ENCODE measurements around the gene PJVK.
"Not testable (repeated sequence)": the region's sequence is repeated elsewhere in the genome, so short reads cannot be mapped to it uniquely, and the experiment has no call there.

PJVK gene

GRCh38 chr2:178436662-178437061, 14.5 kb upstream of the PJVK start:
- DNase-seq: no peak

GRCh38 chr2:178441426-178441825, 9.8 kb upstream of the PJVK start:
- DNase-seq: no peak

- DNase-seq: no peak
These were observed 2.1 kb upstream of the PJVK start for GRCh38 chr2:178448968-178449661.

GRCh38 chr2:178449700-178450523, 1.3 kb upstream of the PJVK start:
- DNase-seq: no peak

- peak; percentile 74 for DNase-seq
These were observed 729 bp upstream of the PJVK start for GRCh38 chr2:178450524-178450773.

- no peak for DNase-seq
These were observed 1.2 kb downstream of the PJVK start for GRCh38 chr2:178452334-178452733.

GRCh38 chr2:178452870-178453269, 1.7 kb downstream of the PJVK start:
- no peak for DNase-seq

- DNase-seq: no peak
These were observed 4.8 kb downstream of the PJVK start for GRCh38 chr2:178455947-178456346.

- DNase-seq: no peak
These were observed 6.3 kb downstream of the PJVK start for GRCh38 chr2:178457390-178457886.

GRCh38 chr2:178469219-178469849, 18.2 kb downstream of the PJVK start:
- DNase-seq: no peak

GRCh38 chr2:178471313-178471712, 20.1 kb downstream of the PJVK start:
- DNase-seq: not testable (repeated sequence)

- DNase-seq: no peak
These were observed 22.2 kb downstream of the PJVK start for GRCh38 chr2:178473373-178473772.

GRCh38 chr2:178473931-178474330, 22.8 kb downstream of the PJVK start:
- DNase-seq: no peak

- DNase-seq: no peak
These were observed 23.4 kb downstream of the PJVK start for GRCh38 chr2:178474560-178474959.

GRCh38 chr2:178476477-178476876, 25.3 kb downstream of the PJVK start:
- DNase-seq: no peak

- no peak for DNase-seq
These were observed 26.4 kb downstream of the PJVK start for GRCh38 chr2:178477443-178478129.

- no peak for DNase-seq
These were observed 26.9 kb downstream of the PJVK start for GRCh38 chr2:178478130-178478438.

GRCh38 chr2:178478439-178479274, 27.5 kb downstream of the PJVK start, which contains the start of gene FKBP7:
Gene FKBP7 (minus strand): TSS chr2:178478600. CDS start chr2:178478499, 101 bp downstream.
- peak; percentile 83 for DNase-seq

- DNase-seq: no peak
These were observed 28.1 kb downstream of the PJVK start for GRCh38 chr2:178479275-178479616.

- no peak for DNase-seq
These were observed 28.6 kb downstream of the PJVK start for GRCh38 chr2:178479758-178480226.

GRCh38 chr2:178480227-178481181, 29.3 kb downstream of the PJVK start, which contains the start of gene PLEKHA3:
Gene PLEKHA3 (plus strand): TSS chr2:178480457. CDS start chr2:178480870, 413 bp downstream.
- peak; percentile 62 for DNase-seq

Data from effector CD8-positive, alpha-beta T cell (primary cell).